CD14-positive monocyte (primary cell): ENCODE data around the gene NENF. TPM values are rescaled to one million over a fixed set of nuclear protein-coding genes. Genes with fewer than 3 reads are reported as not detected.

Experiments used
- DNase-seq, 3 donors: peaks; one replicate each; pipeline ENCODE4 v3.0.0-alpha.2; 2011 to 2022
- H2AFZ ChIP-seq: 2 replicates; pipeline ENCODE4 v1.6.0; 2012; ENCODE audit warnings: mild to moderate bottlenecking, low read depth, low read length, inconsistent platforms; ENCODE audit not compliant: insufficient read depth, poor library complexity, severe bottlenecking
- H3K27ac ChIP-seq, 2 donors: 1 replicate in 1 of 2; 2 replicates in 1 of 2; pipeline ENCODE4 v1.5.1; 2012 to 2013; ENCODE audit warnings: low read length in 2 of 2, control low read depth in 1 of 2, inconsistent platforms in 1 of 2, low read depth in 1 of 2, mild to moderate bottlenecking in 1 of 2
- H3K27me3 ChIP-seq, 2 donors: one replicate each; pipeline versions ENCODE4 v1.6.0 to v1.6.1; 2011 to 2013; ENCODE audit warnings: low read length in 2 of 2; ENCODE audit not compliant: control insufficient read depth in 2 of 2, insufficient read depth in 2 of 2
- H3K36me3 ChIP-seq, 2 donors: replicated peaks in 1 of 2; 1 replicate in 1 of 2; 2 replicates in 1 of 2; pipeline versions ENCODE4 v1.5.1 to v1.6.1; 2012 to 2013; ENCODE audit warnings: low read length in 2 of 2, control low read depth in 1 of 2, inconsistent platforms in 1 of 2, mild to moderate bottlenecking in 1 of 2; ENCODE audit not compliant: insufficient read depth in 2 of 2, control insufficient read depth in 1 of 2
- H3K4me1 ChIP-seq, 2 donors: 1 replicate in 1 of 2; 2 replicates in 1 of 2; pipeline versions ENCODE4 v1.5.1 to v1.6.1; 2012 to 2013; ENCODE audit warnings: low read length in 2 of 2, control low read depth in 1 of 2, inconsistent platforms in 1 of 2, mild to moderate bottlenecking in 1 of 2, moderate library complexity in 1 of 2; ENCODE audit not compliant: insufficient read depth in 2 of 2, control insufficient read depth in 1 of 2
- H3K4me2 ChIP-seq: replicated peaks from 2 replicates; pipeline ENCODE3; 2012; ENCODE audit warnings: low read length, moderate library complexity, mild to moderate bottlenecking; ENCODE audit not compliant: poor library complexity, severe bottlenecking; ENCODE audit errors: extremely low read depth
- H3K4me3 ChIP-seq, 3 experiments: fragments of 200-600 bp in 1 of 3; sonication (generic) in 1 of 3; replicated peaks in 1 of 3; 1 replicate in 2 of 3; 2 replicates in 1 of 3; pipeline ENCODE4 v1.5.1; 2011 to 2013; ENCODE audit warnings: low read length in 3 of 3, mild to moderate bottlenecking in 3 of 3, control low read depth in 2 of 3, low read depth in 2 of 3, inconsistent platforms in 1 of 3, moderate library complexity in 1 of 3
- H3K79me2 ChIP-seq: 2 replicates; pipeline ENCODE4 v1.6.0; 2012; ENCODE audit warnings: mild to moderate bottlenecking, control low read depth, inconsistent platforms, low read length, moderate library complexity; ENCODE audit not compliant: insufficient read depth
- H3K9ac ChIP-seq: 2 replicates; pipeline ENCODE4 v1.6.0; 2017; ENCODE audit warnings: low read length, mild to moderate bottlenecking; ENCODE audit not compliant: insufficient read depth, poor library complexity, severe bottlenecking
- H3K9me3 ChIP-seq, 2 donors: replicated peaks in 1 of 2; 1 replicate in 1 of 2; 2 replicates in 1 of 2; pipeline versions ENCODE4 v1.5.1 to v1.6.1; 2012 to 2013; ENCODE audit warnings: low read length in 2 of 2, control low read depth in 1 of 2; ENCODE audit not compliant: control insufficient read depth in 1 of 2, insufficient read depth in 1 of 2
- H4K20me1 ChIP-seq: 2 replicates; pipeline ENCODE4 v1.6.0; 2012; ENCODE audit warnings: mild to moderate bottlenecking, low read length, control low read depth, moderate library complexity; ENCODE audit not compliant: insufficient read depth
- H3K27ac Mint-ChIP-seq, 7 donors: one replicate each; pipeline ENCODE4 v1.8.0; 2020; ENCODE audit warnings: mild to moderate bottlenecking in 7 of 7, mixed read lengths in 7 of 7, moderate library complexity in 6 of 7, inconsistent platforms in 2 of 7
- H3K27me3 Mint-ChIP-seq, 3 donors: one replicate each; pipeline ENCODE4 v1.8.0; 2021 to 2022; ENCODE audit warnings: low read depth in 3 of 3, mild to moderate bottlenecking in 3 of 3, mixed read lengths in 3 of 3, moderate library complexity in 3 of 3, inconsistent platforms in 1 of 3
- H3K36me3 Mint-ChIP-seq, 2 donors: one replicate each; pipeline ENCODE4 v1.8.0; 2020; ENCODE audit warnings: mixed read lengths in 2 of 2, inconsistent platforms in 1 of 2, mild to moderate bottlenecking in 1 of 2
- H3K4me1 Mint-ChIP-seq: one replicate; pipeline ENCODE4 v1.8.0; 2020; ENCODE audit warnings: mild to moderate bottlenecking, mixed read lengths
- H3K4me3 Mint-ChIP-seq, 2 donors: one replicate each; pipeline ENCODE4 v1.8.0; 2020; ENCODE audit warnings: mild to moderate bottlenecking in 2 of 2, mixed read lengths in 2 of 2, moderate library complexity in 1 of 2
- H3K9me3 Mint-ChIP-seq, 7 donors: one replicate each; pipeline ENCODE4 v1.8.0; 2020 to 2022; ENCODE audit warnings: mixed read lengths in 7 of 7, mild to moderate bottlenecking in 6 of 7, moderate library complexity in 6 of 7, inconsistent platforms in 2 of 7
- WGBS: methylation state at CpG from one replicate; pipeline ENCODE4 v1.1.5; 2013; ENCODE audit warnings: missing lambda C conversion rate; ENCODE audit not compliant: insufficient coverage; 5-methylcytosine and 5-hydroxymethylcytosine counted together
- intact Hi-C, 2 donors: fragments of 100-400 bp; cut with micrococcal nuclease; formaldehyde crosslinking; loops; one replicate each; pipeline versions ENCODE4 v1.15.0 to v1.15.1; 2023
- polyA plus RNA-seq, 3 donors: library from polyadenylated mRNA; depleted of rRNA in 1 of 3; unstranded in 2 of 3; stranded (reverse) in 1 of 3; fragments of 300-500 nt in 2 of 3; fragments of >200 nt in 1 of 3; fragmentation: Illumina TruSeq in 2 of 3; gene quantifications; 1 replicate in 2 of 3; 2 replicates in 1 of 3; pipeline ENCODE4 v1.2.3, GENCODE V29; 2012 to 2021
- TF ChIP-seq, protein P1 (sequence below): fragments of 200-600 bp; IDR thresholded peaks from one replicate; pipeline ENCODE4 v1.8.0; 2022; ENCODE audit warnings: antibody characterized with exemption, mild to moderate bottlenecking

NENF gene
- polyA plus RNA-seq, 3 donors = 9.7 to 56.4 (median 42.3) TPM

DNA sequence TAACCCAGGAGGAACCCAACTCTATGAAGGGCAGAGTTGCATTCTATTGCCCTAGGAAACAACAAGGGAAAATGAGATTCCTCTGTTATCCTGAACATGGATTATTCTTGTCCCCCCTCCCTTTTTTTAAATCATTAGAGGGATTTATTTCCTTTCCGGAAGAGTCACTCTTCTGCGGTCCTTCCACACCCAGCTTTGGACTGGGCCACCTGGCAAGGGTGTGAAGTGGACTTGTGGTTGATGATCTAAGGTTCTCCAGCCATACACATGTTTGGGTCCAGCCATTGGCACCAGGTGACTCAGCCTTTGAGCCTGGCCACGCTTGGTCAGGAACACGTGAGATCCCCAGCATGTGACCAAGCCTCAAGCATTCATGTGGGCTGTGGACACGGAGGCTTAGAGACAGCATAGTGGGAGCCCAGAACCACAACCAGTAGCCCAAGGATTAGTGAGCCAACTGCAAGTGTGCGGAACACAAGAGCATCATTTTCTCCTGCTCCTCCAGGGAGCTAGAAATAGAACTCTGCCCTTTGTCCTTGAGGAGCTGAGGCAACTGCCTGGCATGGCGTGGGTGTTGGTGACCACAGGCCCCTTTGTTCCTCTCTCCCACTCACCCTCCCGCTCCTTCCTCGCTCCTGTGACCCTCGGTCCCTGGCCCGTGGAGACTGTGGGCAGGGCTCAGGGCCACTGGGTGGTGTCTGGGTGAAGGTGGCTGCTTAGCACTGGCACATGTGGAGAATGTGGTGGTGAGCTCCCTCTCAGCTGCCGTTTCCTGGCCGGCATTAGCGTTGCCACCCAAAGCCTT, 50.1 kb downstream of the NENF start:
- Histone ChIP-seq H3K79me2 (no peaks in the 10 kb centered on the region), H3K27me3 (no peaks in the 10 kb centered on the region), H3K9me3 (no peaks in the 10 kb centered on the region), H3K4me1 (peaks cover 17 to 20% of the 10 kb centered on the region in 2 donors), H3K36me3 (no peaks in the 10 kb centered on the region), H2AFZ (no peak overlapping the region), H3K4me3 (no peak overlapping the region), H4K20me1 (no peaks in the 10 kb centered on the region), H3K27ac (no peak overlapping the region), H3K4me2 (no peak overlapping the region), H3K9ac (no peak overlapping the region)
- no peaks in the 10 kb centered on the region for H3K9me3 Mint-ChIP-seq
- peaks cover 1 to 2% of the 10 kb centered on the region in 2 donors for H3K36me3 Mint-ChIP-seq
- peak overlapping the region in 5 of 7 donors; percentile 62 to 100 (median 81) for H3K27ac Mint-ChIP-seq
- peaks cover 4 to 16% (median 8%) of the 10 kb centered on the region in 3 donors for H3K27me3 Mint-ChIP-seq
- peaks cover 48% of the 10 kb centered on the region for H3K4me1 Mint-ChIP-seq
- TF ChIP-seq, protein P1, sequence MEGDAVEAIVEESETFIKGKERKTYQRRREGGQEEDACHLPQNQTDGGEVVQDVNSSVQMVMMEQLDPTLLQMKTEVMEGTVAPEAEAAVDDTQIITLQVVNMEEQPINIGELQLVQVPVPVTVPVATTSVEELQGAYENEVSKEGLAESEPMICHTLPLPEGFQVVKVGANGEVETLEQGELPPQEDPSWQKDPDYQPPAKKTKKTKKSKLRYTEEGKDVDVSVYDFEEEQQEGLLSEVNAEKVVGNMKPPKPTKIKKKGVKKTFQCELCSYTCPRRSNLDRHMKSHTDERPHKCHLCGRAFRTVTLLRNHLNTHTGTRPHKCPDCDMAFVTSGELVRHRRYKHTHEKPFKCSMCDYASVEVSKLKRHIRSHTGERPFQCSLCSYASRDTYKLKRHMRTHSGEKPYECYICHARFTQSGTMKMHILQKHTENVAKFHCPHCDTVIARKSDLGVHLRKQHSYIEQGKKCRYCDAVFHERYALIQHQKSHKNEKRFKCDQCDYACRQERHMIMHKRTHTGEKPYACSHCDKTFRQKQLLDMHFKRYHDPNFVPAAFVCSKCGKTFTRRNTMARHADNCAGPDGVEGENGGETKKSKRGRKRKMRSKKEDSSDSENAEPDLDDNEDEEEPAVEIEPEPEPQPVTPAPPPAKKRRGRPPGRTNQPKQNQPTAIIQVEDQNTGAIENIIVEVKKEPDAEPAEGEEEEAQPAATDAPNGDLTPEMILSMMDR = no peak
- peak in 2 of 3 donors; percentile 37 to 64 for DNase-seq
- intact Hi-C loops = no loop called here
- 92% methylated on average over 8 of the region's 14 CpGs for WGBS
- H3K4me3 Mint-ChIP-seq = no peak overlapping the region

DNA sequence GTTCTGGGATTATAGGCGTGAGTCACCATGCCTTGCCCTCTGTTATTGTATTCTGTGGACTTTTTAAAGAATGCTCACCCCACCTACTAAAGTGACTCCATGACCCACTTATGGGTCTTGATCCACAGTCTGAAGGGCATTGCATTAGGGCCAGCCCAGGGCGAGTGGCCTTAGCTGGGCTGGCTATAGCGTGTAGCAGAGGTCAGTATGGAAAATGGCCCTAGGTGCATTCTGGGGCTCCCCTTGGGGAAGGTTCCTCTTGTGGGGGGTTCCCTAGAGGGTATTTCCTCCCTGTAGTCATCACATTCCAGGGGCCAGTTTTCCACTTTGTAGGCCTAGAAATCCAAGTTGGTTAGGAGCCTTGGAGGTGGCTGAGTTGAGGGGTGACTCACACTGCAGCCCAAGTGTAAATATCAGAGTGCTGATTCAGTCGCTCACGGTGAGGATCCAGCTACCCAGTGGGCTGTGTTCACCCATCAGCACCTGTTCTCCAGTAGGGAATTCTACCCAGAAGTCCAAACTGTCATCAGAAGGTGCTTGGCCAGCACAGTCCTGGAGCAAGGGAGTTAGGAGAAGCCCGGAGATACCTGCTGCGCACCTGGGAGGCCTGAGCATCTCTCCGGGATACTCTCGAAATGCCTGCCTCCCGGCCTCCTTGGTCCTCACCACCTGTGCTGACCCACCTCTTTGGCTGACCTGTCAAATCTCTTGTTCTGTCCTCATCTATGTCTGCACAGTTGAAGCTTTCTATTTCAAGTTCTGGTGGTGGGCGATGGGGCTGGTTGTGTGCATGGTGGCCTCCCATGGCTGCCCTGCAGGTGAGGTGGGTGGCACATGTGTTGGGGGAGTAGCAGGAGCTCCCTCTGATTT, 52.2 kb downstream of the NENF start:
- peaks cover 36% of the 10 kb centered on the region in 2 donors for H3K4me1 ChIP-seq
- no peak overlapping the region for H3K4me2 ChIP-seq
- no peaks in the 10 kb centered on the region for H4K20me1 ChIP-seq
- WGBS = 96% methylated on average over 5 of the region's 11 CpGs
- no peak overlapping the region for H2AFZ ChIP-seq
- no peaks in the 10 kb centered on the region for H3K27me3 ChIP-seq
- H3K4me3 ChIP-seq = no peak overlapping the region
- no peaks in the 10 kb centered on the region for H3K79me2 ChIP-seq
- Mint-ChIP-seq H3K9me3 (no peaks in the 10 kb centered on the region), H3K36me3 (peaks cover 1 to 6% of the 10 kb centered on the region in 2 donors), H3K27me3 (peaks cover 4 to 10% (median 4%) of the 10 kb centered on the region in 3 donors), H3K4me1 (peaks cover 66% of the 10 kb centered on the region), H3K4me3 (no peak overlapping the region), H3K27ac (peak overlapping the region; percentile 94 to 100 (median 97))
- no peaks in the 10 kb centered on the region for H3K36me3 ChIP-seq
- peak overlapping the region; percentile 39 for H3K9ac ChIP-seq
- TF ChIP-seq, protein P1 = no peak
- DNase-seq = peak; percentile 28 to 91 (median 77)
- intact Hi-C loops = loop anchor here in 1 of 2 donors (2.0 to 5.0 kb wide), 2 partner anchors 72 to 124 kb away; partner anchors contain the start of gene ATF3
- peak overlapping the region; percentile 76 to 91 for H3K27ac ChIP-seq
- H3K9me3 ChIP-seq = no peaks in the 10 kb centered on the region
